ENCODE measurements around the gene CTRL. TPM values are rescaled to one million over a fixed set of nuclear protein-coding genes. Genes with fewer than 3 reads are reported as not detected.

The CTRL gene
- total and polyA plus RNA-seq, 12 donors: 0.39 to 2.0 (median 0.84) TPM

DNA sequence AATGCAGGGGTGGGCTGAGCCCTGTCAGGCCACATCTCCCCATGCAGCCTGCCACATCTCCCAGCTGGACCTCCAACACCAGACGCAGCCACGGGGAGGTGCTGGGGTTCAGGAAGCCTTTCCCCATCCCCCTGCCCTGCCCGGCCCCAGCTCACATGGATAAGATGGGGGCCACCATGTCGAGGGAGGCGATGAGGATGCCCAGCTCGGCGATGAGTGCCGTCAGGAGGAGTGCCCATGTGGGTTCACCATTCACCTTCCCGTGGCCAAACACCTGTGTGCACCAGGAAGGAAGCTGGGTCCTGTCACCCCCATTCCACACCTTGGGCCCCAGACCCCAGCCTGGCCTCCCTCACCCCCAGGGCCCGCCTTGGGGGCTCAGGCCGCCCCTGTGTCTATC lies 18.0 kb upstream of the CTRL start:
- H3K4me3 ChIP-seq: no peak overlapping the region
- peaks cover 5 to 100% (median 99%) of the 10 kb centered on the region in 9 donors for H3K36me3 ChIP-seq
- no peaks in the 10 kb centered on the region for H3K9me3 ChIP-seq
- intact Hi-C loops (cut with DNase I): loop anchor here in 1 of 10 donors (10.0 kb wide), 1 partner anchor 405 kb away; no protein-coding TSS in a partner anchor
- ATAC-seq (no peak), DNase-seq (no peak)
- peaks cover 14 to 58% (median 34%) of the 10 kb centered on the region in 9 donors for H3K4me1 ChIP-seq
- TF ChIP-seq, protein P1, sequence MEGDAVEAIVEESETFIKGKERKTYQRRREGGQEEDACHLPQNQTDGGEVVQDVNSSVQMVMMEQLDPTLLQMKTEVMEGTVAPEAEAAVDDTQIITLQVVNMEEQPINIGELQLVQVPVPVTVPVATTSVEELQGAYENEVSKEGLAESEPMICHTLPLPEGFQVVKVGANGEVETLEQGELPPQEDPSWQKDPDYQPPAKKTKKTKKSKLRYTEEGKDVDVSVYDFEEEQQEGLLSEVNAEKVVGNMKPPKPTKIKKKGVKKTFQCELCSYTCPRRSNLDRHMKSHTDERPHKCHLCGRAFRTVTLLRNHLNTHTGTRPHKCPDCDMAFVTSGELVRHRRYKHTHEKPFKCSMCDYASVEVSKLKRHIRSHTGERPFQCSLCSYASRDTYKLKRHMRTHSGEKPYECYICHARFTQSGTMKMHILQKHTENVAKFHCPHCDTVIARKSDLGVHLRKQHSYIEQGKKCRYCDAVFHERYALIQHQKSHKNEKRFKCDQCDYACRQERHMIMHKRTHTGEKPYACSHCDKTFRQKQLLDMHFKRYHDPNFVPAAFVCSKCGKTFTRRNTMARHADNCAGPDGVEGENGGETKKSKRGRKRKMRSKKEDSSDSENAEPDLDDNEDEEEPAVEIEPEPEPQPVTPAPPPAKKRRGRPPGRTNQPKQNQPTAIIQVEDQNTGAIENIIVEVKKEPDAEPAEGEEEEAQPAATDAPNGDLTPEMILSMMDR (IDR thresholded peaks at IDR 0.05): no peak
- no peak overlapping the region for H3K27ac ChIP-seq
- H3K27me3 ChIP-seq: no peaks in the 10 kb centered on the region
- 90% methylated on average over 11 of the region's 11 CpGs for WGBS, 2 donors

DNA sequence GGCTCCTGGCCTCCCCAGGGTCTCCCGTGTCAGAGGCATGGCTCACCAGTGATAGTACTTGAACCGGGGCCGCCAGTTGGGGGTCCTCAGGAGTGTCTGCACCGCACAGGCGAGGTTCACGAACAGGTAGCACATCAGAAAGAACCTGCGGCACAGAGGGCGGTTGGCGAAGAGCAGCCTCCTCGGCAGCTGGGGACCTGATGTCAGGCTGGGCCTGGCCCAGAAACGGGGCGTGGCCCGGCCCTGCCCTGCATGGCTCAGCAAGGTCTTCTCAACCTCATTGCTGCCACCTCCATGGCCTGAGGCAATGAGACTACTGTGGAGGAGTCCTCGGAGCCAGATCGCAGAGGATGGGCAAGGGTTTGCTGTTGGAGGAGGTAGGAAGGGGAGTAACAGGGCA lies 16.4 kb upstream of the CTRL start:
- no peaks in the 10 kb centered on the region for H3K27me3 ChIP-seq
- 94 to 97% methylated on average over 14 to 15 of the region's 15 CpGs for WGBS, 2 donors
- intact Hi-C loops (cut with DNase I): loop anchor here in 1 of 10 donors (10.0 kb wide), 1 partner anchor 403 kb away; no protein-coding TSS in a partner anchor
- H3K36me3 ChIP-seq: peaks cover 0 to 100% (median 87%) of the 10 kb centered on the region in 9 donors
- H3K4me1 ChIP-seq: peaks cover 21 to 65% (median 44%) of the 10 kb centered on the region in 9 donors
- peak overlapping the region in 2 of 10 donors; percentile 6 to 27 for H3K27ac ChIP-seq
- ATAC-seq (no peak), DNase-seq (no peak)
- TF ChIP-seq, protein P1 (IDR thresholded peaks at IDR 0.05): no peak
- no peak overlapping the region for H3K4me3 ChIP-seq
- no peaks in the 10 kb centered on the region for H3K9me3 ChIP-seq

DNA sequence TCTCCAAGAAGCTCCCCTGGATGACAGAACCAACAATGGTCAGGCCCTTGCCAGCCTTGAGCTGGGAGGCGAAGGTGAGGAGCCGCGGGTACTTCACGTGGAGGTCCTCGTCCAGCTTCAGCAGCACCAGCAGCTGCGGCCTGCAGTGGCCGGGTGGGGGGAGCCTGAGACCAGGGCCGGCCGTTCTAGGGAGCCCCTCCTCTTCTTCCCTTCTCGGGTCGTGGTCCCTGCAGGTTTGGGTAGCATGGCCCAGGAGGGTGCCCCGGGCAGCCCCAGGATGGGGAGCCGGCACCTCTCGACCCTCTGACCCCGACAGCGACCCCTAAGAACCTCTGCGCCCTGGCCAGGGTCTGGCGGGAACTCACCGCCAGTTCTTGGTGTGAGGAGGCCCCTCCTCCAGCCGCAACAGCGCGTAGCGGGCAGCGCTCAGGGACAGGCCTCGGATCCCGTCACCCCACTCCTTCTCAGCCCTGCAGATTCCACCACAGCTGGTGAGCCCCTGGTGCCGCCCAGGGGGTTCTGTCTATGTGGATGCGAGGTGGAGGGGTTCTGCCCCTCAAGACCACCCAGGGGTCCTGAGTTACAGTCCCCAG lies 15.4 kb upstream of the CTRL start:
- ATAC-seq (no peak), DNase-seq (no peak)
- Histone ChIP-seq H3K36me3 (peaks cover 0 to 100% (median 87%) of the 10 kb centered on the region in 9 donors), H3K27me3 (no peaks in the 10 kb centered on the region), H3K4me1 (peaks cover 21 to 69% (median 51%) of the 10 kb centered on the region in 9 donors), H3K9me3 (no peaks in the 10 kb centered on the region), H3K27ac (peak overlapping the region in 4 of 10 donors; percentile 6 to 83 (median 41)), H3K4me3 (no peak overlapping the region)
- WGBS, 2 donors: 90 to 94% methylated on average over 28 of the region's 28 CpGs
- TF ChIP-seq, protein P1 (IDR thresholded peaks at IDR 0.05): no peak
- intact Hi-C loops (cut with DNase I): loop anchor here in 1 of 10 donors (10.0 kb wide), 1 partner anchor 402 kb away; no protein-coding TSS in a partner anchor

DNA sequence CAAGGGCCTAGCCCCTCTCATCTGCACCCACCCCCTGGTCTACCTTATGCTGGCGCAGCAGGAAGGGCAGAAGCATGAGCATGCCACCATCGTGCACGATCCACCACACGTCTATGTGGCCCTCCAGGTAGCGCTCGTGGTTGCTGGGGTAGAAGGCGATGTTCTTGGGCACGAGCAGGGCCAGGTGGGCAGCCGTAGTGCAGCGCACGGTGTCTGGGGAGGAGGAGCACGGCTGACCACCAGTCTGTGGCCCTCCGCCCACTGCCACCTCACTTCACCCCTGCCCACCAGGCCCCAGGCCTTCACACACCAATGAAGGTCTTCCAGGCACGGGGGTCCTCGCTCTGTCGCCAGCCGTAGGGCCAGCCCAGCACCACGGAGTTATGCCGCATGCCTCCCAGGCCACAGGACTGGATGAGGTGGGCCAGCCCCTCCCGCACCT lies 14.5 kb upstream of the CTRL start:
- H3K9me3 ChIP-seq: no peaks in the 10 kb centered on the region
- ATAC-seq: no peak
- no peak for DNase-seq
- TF ChIP-seq, protein P1 (IDR thresholded peaks at IDR 0.05): no peak
- no peaks in the 10 kb centered on the region for H3K27me3 ChIP-seq
- 94% methylated on average over 20 of the region's 20 CpGs for WGBS, 2 donors
- H3K4me1 ChIP-seq: peaks cover 17 to 69% (median 43%) of the 10 kb centered on the region in 9 donors
- H3K27ac ChIP-seq: peak overlapping the region in 3 of 10 donors; percentile 76 to 83 (median 77)
- peaks cover 0 to 100% (median 85%) of the 10 kb centered on the region in 9 donors for H3K36me3 ChIP-seq
- intact Hi-C loops (cut with DNase I): loop anchor here in 1 of 10 donors (10.0 kb wide), 1 partner anchor 401 kb away; no protein-coding TSS in a partner anchor
- no peak overlapping the region for H3K4me3 ChIP-seq

Measured in heart right ventricle (tissue), 16 donors.